Fibroblast of skin of back (primary cell): Measurements from ENCODE around the gene UTF1.

Experiments used
- DNase-seq: peaks from one replicate; pipeline ENCODE4 v3.0.0-alpha.2; 2013

Gene UTF1

DNA sequence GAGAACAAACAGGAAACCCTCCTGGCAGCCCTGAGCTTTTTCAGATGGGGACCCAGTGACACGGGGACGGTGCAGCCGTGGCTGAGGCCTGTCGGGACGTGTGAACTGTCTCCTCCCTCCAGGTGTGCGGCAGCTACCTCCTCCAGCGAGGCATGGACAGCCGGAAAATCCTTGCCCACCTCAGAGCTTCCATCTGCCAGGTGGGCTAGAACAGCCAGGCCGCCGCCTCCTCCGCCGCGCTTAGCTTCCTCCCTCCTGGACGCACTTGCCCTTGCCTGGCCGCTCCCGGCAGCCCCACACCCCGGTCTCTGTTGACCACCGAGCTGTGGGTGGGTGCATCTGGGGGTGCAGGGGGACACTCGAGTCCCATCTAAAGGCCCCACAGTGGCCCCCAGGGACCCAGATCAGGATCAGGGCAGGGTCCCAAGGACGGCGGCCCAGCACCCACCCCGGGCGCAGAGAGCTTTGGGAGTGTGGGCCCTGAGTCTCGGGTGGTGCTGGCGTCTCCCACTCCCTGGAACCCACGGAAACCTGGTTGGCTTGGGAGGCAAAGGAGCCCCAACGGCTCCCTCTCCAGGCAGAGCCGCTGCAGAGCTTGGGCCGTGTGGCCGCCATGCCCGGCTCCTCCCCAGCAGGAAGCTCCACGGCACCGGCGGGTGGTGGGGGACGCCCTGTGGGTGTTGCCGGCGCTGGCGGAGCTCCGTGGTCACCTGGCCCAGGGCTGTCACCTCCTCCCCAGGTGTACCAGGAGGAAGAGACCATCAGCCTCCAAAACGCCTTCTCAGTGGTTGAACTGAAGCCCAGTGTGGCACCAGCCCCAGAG, 32.9 kb upstream of the UTF1 start:
- no peak for DNase-seq

DNA sequence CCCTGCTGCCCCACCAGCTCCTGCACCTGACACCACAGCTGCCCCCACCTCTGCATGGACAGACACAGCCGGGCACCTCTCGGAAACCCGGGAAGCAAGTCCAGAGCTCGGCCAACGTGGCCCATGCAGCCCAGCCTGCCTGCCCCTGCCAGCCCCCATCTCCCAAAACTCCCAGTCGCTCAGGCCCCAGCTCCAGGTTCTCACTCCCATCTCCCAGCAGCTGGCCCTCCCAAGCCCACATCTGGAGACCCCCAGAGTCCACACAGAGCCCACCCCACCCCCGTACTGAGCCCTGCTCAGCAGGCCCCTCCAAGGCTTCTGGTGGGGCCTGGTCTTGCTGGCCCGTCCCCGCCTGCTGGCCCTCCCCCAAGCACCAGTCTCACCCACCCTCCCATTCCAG, 32.2 kb upstream of the UTF1 start:
- no peak for DNase-seq

DNA sequence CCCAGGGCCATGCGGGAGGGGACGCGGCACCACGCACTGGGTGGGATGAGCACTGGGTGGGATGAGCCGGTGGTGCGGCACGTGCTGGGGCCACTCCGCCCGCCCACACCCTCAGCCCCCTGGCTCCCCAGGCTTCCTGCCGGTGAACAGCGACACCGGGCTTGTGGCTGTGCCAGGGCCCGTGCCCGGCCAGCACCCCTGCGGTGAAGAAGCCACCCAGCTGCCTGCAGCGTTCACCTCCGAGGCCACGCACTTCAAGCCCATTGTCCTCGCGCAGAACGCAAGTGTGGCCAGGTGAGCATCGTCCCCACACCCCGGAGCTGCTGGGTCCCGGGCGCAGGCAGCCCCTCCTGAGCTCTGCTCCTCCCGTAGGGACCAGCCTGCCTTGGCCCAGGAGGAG, 31.8 kb upstream of the UTF1 start:
- DNase-seq: no peak

DNA sequence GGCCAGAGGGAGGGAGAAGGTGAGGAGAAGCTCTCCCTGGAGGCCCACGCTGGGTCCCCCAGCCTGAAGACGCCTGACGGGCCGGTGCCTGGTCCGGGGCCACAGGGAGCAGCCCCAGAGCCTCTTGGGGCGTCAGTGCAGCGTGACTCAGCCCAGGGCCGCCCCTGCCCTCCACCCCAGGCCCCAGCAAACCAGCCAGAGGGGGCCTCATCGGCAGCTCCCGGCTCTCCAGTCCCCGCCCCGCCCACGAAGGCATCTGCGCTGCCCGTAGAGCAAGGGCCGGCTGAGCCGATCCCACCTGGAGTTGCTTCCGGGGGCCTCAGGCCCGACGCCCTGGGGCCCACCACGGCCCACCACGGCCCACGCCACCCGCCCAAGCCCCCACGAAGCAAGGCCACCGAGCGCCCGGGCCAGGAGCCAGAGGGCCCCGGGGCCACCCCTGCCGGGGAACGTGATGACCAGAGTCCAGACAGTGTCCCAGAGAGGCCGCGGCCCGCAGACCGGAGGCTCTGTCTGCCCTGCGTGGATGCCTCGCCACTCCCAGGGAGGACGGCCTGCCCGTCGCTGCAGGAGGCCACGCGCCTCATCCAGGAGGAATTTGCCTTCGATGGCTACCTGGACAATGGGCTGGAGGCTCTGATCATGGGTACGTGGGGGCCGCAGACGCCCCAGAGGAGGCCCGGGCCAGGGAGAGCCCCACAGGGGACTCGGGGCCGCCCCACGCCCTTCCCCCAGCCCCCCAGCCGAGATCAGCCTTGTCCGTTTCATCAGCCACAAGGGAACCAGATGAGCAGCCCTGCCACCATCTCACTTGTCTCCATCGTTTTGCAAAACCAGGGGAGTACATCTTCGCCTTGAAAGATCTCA, 31.2 kb upstream of the UTF1 start:
- DNase-seq: no peak

DNA sequence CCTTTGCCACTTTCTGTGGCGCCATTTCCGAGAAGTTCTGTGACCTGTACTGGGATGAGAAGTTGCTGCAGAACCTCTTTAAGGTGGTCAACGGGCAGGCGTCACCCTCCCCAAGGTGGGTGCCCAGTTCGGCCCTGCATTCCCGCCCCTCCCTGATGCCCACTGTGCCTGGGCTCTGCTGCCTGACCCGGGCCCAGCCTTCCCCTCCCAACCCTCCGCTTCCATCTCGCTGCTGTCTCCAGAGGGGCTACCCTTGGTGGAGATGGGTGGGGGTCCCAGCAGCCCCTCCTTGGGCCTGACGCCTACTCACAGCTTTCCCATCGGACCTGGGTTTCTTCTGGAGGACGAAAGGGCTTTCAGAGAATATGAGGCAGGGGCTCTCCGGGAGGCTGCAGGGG, 30.5 kb upstream of the UTF1 start:
- DNase-seq: no peak

DNA sequence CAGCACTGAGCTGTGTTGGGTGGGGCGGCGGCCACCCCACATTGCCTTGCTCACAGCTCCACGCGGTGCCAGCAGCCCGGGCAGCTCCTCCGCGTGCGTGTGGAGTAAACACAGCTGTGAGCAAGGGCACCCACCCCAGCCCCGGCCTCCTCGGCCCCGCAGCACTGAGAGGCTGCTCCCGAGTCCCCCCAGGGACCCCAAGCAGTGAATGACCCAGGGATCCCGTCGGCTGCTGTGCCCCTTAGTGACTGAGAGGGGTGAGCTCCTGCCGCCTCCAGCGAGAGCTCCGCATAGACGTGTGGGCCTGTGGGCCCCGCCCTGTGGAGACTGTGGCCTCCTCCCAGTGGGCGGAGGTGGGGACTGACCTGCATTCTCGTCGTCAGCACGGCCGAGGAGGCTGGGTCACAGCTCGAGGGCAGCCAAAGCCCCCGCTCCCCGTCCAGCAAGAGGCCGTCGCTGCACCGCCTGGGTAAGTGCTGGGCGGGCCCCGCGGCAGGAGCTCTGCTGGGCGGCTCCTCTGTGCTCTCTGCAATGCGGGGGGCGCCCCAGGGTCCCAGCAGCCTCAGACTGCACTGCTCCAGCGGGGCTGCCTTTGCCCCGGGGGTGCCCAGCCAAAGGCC, 29.9 kb upstream of the UTF1 start:
- DNase-seq: no peak

DNA sequence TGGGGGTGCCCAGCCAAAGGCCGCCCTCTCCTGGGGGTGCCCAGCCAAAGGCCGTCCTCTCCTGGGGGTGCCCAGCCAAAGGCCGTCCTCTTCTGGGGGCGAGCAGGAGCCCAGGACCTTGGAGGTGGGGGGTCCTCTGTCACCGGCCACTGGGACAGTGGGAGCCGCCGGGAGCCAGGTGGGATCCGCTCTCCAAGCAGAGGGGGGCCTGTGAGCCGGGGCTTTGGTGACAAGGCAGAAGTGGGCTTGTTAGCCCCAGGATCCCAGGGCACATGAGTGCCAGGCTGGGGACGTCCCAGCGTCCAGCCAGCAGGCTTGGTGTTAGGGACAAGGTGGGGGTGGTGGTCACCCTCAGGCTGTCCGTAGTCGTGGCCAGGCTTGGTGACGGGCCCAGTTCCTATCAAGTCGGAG, 29.4 kb upstream of the UTF1 start:
- DNase-seq: no peak

DNA sequence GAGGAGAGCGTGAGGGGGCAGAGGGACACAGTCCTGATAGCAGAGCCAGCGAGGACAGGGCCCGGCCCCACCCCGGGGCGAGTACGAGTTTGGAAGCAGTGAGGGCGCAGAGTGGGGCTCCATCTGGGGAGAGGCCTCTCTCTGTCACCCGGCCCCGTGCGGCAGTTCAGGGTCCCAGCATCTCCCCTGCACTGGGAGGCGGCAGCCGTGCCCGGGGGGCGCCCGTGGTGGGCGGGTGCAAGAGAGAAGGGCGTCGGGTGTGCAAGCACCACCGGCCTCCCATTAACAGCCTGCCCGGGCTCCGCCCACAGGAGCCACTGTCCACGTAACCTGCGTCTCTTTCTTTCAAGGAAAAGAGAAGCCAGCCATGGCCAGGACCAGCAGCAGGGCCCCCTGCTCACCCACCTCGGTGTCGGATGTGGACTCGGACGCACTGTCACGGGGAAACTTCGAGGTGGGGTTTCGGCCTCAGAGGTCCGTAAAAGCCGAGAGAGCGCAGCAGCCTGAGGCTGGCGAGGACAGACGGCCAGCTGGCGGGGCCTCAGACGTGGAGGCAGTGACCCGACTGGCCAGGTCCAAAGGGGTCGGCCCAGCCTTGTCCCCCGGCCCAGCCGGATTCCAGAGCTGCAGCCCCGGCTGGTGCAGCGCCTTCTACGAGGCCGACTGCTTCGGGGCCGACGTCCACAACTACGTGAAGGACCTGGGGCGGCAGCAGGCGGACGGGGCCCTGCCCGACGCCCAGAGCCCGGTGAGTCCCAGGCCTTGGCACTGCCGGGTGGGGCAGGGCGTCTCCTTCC, 28.7 kb upstream of the UTF1 start:
- DNase-seq: no peak

DNA sequence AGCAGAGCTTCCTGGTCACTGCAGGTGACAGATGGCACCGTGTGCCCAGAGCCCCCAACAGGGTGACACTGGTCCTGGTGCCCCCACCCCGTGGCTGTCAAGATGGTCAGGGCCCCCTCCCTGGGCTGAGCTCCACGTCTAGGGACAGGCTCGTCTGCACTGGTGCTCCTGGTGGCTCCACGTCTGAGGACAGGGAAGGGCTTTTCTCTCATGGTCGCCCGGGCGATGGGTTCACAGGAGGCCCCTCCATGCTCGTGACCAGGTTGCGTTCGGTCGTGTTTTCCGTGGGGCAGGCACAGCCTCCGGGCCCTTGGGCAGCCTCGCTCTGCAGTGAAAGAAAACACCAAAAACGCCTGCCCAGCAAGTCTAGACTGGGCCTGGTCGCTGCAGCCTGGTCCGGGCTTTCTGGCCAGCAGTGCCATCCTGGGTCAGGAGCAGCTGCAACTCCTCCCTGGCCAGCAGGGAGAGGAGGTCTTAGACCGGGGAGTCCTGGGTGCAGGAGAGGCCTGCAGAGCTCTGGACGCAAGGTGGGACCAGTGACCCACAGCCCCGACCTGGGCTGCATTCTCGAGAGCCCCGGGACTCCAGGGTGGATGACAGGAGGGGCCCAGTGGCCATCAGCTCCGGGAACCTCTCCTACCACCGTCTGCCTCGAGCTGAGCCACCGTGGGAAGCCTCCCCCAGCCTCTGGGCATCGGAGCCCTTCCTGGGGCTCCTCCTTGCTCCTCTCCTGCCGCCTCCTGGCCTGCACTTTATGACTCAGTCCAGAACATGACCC, 27.9 kb upstream of the UTF1 start:
- no peak for DNase-seq

DNA sequence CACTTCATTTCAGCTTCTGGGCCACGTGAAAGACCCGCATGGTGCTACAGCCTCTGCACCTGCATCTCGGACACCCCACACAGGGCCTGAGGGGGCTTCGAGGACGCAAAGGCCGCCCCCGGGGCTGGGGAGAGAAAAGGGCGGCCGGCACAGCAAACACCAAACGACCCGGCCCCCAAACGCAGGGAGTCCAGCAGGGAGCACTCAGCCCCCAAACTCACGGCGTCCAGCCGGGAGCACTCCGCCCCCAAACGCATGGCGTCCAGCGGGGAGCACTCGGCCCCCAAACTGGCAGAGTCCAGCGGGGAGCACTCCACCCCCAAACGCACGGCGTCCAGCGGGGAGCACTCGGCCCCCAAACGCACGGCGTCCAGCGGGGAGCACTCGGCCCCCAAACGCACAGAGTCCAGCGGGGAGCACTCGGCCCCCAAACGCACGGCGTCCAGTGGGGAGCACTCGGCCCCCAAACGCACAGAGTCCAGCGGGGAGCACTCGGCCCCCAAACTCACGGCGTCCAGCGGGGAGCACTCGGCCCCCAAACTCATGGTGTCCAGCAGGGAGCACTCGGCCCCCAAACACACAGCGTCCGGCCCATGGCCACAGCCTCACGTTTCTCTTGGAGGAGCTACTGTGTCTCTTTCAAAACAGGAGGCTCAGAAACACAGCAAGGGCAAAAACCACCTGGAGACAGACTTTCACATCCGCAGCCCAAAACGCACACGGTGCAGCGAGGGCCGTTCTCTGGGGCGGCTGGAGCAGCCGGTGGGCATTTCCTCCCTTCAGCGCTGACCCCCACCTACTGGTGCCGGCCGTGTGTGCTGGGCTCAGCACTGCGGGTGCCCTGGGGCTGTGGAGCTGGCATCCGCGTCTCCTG, 27.0 kb upstream of the UTF1 start:
- DNase-seq: no peak

DNA sequence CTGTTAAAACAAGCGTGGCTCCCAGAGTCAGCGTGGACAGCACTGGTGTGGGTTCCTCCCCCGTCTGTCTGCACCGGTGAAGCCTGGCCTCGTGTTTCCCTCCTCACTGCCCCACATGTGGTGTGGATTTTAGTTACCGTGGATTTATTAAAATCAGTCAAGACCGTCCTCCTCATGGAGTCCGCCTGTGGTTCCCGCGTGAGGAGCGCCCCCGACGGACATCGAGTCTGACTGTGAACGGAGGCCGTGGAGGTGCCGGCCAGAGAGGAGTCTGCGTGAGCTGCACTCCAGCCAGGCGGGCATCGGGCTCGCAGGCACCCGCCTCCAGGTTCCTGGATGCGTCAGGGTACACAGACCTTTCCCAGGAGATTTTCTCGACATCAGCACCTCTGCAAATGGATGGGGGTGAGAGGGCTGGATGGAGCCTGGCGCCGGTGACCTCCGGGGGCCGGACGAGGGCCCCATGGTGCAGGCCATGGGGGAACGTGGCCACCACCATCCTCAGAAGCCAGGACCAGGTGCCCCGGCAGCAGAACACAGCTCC, 26.3 kb upstream of the UTF1 start:
- DNase-seq: no peak

DNA sequence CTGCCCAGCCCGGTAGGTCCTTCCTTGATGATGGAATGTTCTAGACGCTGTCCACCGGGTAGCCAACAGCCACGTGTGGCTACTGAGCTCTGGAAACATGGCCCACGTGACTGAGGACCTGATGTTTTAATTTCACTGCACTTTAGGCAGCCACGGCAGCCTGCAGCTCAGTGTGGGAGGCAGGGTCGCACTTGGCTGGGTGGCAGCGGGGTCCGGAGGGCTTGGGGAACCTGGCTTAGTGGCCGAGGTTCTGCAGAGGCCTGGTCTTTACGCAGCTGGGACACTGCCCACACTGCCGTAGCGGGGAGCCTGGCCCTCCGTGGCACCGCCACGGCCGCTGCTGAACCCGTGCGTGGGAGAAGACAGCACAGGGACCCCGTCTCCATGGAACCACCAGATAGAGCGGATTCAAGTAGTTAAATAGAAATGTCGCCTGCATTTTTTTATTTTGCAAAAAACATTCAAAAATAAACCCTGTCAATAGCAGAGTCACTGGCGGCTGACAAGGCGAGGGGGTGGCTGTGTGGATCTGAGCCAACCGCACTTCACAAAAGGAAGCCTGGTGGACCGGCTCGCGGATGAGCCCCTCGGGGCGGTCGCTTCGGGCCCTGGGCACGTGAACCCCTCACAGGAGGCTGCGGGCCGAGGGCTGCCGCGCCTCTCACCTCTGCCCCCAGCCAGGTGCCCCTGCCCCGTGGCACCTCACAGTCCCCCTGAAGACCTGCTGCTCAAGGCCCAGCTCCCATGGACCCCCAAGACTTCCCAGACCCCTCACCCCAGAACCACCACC, 25.6 kb upstream of the UTF1 start:
- no peak for DNase-seq

DNA sequence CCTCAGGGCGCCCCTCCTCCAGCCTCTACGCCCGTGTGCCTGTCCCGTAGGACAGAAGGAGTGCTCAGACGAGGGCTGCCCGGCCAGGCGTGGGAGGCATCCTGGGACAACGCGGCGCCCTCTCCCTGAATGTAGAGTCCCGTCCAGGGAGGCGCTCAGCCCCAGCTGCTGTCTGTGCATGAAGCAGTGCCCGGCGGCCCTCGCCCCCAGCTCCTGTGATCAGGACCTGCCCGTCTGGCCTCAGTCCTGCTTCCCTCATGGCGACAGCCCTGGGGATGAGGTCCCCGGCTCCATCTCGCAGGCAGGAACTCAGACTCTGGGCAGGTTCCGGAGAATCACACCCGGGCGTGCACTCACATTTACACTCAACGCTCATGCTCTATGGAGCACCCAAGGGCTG, 24.9 kb upstream of the UTF1 start:
- no peak for DNase-seq

DNA sequence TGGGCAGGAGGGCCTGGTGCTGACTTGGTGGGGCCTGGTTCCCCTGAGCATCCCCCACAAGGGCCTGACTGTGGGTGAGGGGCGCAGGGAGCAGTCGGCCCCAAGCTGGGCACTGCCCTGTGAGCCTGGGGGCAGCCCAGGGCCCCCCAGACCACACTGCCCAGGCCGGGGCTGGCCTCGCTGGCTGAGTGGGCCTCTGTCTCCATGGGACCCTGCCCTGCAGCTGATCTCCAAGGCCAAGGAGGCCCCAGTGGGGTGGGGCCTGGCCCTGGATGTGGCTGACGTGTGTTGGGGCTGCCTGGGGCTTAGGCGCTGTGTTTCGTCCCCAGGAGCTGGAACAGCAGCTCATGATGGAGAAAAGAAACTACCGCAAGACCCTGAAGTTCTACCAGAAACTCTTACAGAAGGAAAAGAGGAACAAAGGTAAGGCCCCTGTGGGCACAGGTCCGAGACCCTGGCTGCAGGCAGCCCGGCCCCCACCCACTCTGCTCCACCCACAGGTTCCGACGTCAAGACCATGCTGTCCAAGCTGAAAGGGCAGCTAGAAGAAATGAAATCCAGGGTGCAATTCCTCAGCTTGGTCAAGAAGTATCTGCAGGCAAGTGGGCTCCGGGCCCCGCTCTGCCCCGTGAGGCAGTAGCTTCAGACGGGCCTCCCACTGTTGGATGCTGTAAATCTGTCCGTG, 23.5 kb upstream of the UTF1 start:
- no peak for DNase-seq

DNA sequence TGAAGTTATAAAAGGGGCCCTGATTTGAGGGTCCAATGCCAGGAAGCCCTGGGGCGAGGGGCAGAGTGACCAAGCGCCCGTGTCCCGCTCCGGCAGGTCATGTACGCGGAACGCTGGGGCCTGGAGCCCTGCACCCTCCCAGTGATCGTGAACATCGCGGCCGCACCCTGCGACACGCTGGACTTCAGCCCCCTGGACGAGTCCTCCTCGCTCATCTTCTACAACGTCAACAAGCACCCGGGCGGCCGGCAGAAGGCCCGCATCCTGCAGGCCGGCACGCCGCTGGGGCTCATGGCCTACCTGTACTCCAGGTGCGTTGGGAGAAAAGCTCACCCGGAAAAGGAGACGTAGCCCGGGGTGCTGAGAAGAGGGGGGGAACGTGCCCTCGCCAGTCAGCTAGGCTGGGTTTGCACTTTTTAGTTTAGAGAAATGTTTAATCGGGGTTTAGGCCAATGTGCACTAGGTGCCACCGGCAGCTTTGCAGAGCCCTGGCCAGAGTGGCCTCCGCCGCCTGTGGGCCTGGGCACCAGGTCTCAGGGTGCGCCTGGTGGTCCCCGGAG, 22.9 kb upstream of the UTF1 start:
- no peak for DNase-seq

DNA sequence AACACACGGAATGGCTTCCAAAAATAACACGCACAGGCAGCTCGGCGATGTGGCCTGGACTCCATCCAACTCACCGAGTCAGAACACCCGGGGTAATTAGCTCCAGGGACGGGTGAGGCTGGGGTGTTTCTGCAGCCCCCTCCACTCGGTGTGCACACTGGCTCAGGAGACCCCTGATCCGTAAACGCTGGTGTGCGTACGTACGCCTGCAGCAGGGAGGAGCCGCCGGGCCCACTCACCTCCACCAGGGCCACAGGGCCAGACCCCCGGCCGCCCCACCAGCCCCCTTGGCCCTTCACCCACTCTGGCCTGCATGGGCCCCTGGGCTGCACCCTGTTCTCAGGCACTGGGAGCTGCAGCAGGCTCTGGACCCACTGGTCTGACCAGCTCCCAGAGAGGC, 22.4 kb upstream of the UTF1 start:
- DNase-seq: no peak

DNA sequence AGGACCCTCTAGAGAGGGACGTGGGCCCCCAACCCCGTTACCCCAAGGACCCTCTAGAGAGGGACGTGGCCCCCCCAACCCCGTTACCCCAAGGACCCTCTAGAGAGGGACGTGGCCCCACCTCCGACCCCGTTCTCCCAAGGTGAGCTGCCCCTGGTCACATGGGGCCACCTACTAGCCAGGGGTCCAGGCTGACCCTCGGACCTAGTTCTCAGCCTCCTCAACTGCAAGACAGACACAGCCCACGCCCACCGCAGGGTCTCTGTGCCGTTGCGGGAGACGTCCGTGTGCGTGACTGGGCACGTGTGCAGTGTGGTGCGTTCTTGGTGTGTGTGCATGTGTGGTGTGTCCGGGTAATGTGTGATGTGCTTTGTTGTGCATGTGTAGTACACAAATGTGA, 21.6 kb upstream of the UTF1 start:
- DNase-seq: no peak

DNA sequence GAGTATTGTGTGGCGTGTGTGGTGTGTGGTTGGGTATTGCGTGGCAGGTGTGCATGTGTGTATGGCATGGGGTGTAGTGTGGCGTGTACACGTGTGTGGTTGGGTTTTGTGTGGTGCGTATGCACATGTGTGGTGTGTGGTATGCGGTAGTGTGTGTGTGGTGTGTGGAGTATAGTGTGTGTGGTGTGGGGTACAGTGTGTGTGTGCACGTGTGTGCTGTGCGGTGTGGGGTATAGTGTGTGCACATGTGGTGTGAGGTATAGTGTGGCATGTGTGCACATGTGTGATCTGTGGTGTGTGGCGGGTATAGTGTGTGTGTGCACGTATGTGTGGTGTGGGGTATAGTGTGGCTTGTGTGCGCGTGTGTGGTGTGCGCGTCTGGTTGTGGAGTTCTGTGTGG, 20.9 kb upstream of the UTF1 start:
- DNase-seq: no peak

DNA sequence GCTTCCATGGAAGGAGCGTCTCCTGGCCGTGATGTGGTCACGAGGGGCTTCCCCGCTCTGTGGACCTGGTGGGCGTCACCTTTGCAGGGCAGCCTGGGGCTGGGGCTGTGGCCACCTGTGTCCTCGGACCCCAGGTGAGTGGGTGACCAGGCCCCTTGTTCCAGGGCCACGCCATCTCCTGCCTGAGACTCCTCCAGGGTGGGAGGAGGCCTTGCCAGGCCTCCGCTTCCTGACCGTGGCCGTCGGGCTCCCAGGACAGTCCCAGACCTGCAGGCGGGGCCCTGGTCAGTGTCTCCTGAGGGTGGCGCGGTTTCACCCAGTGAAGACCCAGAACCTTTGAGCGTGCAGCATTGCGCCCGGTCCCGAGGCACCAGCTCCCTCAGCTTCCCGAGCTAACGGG, 20.4 kb upstream of the UTF1 start:
- no peak for DNase-seq
